HUES64 (cell line): ENCODE data around the gene FOXO1. TPM values are rescaled to one million over a fixed set of nuclear protein-coding genes. Genes with fewer than 3 reads are reported as not detected.
"Not testable (repeated sequence)": the region's sequence is repeated elsewhere in the genome, so short reads cannot be mapped to it uniquely, and the experiment has no call there.

Experiments
- H3K27ac ChIP-seq: 2 replicates; pipeline ENCODE4 v1.7.0; 2013; ENCODE audit warnings: low read depth, low read length, inconsistent platforms
- H3K27me3 ChIP-seq: 2 replicates; pipeline ENCODE4 v1.6.1; 2013; ENCODE audit warnings: mild to moderate bottlenecking, low read length; ENCODE audit not compliant: insufficient read depth
- H3K36me3 ChIP-seq: 2 replicates; pipeline ENCODE4 v1.6.1; 2013; ENCODE audit warnings: mild to moderate bottlenecking, low read length; ENCODE audit not compliant: insufficient read depth
- H3K4me1 ChIP-seq: 2 replicates; pipeline ENCODE4 v1.6.1; 2013; ENCODE audit warnings: mild to moderate bottlenecking, low read length, moderate library complexity; ENCODE audit not compliant: insufficient read depth
- H3K4me3 ChIP-seq: 2 replicates; pipeline ENCODE4 v1.5.1; 2013; ENCODE audit warnings: mild to moderate bottlenecking, low read length, moderate library complexity
- H3K9ac ChIP-seq: 2 replicates; pipeline ENCODE4 v1.6.1; 2013; ENCODE audit warnings: mild to moderate bottlenecking, low read depth, low read length
- H3K9me3 ChIP-seq: 2 replicates; pipeline ENCODE4 v1.6.1; 2013; ENCODE audit warnings: low read depth, low read length; ENCODE audit not compliant: insufficient read depth
- WGBS: fragments of 150-250, 120-280 bp; methylation state at CpG from one replicate; pipeline ENCODE4 v1.1.7; 2013; ENCODE audit warnings: missing lambda C conversion rate; 5-methylcytosine and 5-hydroxymethylcytosine counted together
- polyA plus RNA-seq, 2 experiments: library from polyadenylated mRNA; stranded (reverse); fragments of 50-300 nt; gene quantifications; one replicate each; pipeline ENCODE4 v1.2.3, GENCODE V29; 2013

FOXO1 gene
- 21.4 TPM for polyA plus RNA-seq (2013, experiment 1 of 2)
- 20.2 TPM for polyA plus RNA-seq (2013, experiment 2 of 2)

GRCh38 chr13:40666045-40666932, at the start of gene FOXO1:
Gene FOXO1, minus strand, starts transcription at chr13:40666641. Its CDS starts 429 bp downstream, at chr13:40666212.
- H3K27ac ChIP-seq, result peak within 1 kb of the TSS; percentile 78; the same call in 1 of the 2 replicates
- H3K9ac ChIP-seq, result peak within 1 kb of the TSS; percentile 74
- H3K9me3 ChIP-seq, result no peaks in the 10 kb centered on the region
- WGBS, result under 1% methylated on average over 102 of the region's 108 CpGs
- peaks cover 40% of the 10 kb centered on the region for H3K4me1 ChIP-seq
- H3K27me3 ChIP-seq, result peaks cover 14% of the 10 kb centered on the region; the same call in 1 of the 2 replicates
- H3K4me3 ChIP-seq, result peak within 1 kb of the TSS; percentile 91
- no peaks in the 10 kb centered on the region for H3K36me3 ChIP-seq

DNA sequence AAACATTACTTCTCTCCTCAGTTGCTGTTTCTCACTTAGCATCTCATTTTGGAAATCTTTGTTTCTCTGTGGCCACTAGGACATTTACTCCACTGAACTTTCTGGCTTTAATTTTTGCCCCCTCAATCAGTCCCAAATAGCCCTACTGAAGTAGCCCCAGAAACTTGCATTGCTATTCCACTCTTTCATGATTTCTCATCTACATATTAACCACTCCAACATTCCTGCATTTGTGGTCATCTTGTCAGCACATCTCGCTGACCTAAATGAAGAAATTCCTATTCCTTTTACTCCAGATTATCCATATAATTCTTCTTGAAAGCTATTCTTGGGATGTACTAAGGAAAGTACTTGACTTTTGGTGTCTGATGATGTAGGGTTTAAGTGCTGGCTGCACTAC, 48.0 kb upstream of the FOXO1 start:
- H3K27me3 ChIP-seq, H3K4me3 ChIP-seq, H3K9ac ChIP-seq, H3K4me1 ChIP-seq, H3K9me3 ChIP-seq, H3K27ac ChIP-seq, H3K36me3 ChIP-seq: not testable (repeated sequence)
- WGBS, result no CpG with 5 or more reads among the region's 1 CpG

DNA sequence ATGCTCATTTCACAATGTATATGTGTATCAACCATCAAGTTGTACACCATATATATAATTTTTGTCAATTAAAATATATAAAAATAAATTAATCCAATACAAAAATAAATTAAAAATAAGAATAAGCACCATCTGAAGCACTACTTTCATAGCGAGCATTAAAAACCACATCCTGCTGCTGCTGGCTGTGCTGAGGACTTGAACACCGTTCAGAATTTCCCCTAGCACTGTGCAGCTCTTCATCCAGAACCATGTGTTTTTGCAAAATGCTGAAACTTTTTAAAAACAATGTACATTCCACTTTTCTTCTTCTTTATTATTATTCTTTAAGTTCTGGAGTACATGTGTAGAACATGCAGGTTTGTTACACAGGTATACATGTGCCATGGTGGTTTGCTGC, 40.0 kb upstream of the FOXO1 start:
- no peak overlapping the region for H3K27ac ChIP-seq
- no peaks in the 10 kb centered on the region for H3K9me3 ChIP-seq
- H3K27me3 ChIP-seq, result no peaks in the 10 kb centered on the region
- no peak overlapping the region for H3K9ac ChIP-seq
- 93% methylated on average over 2 of the region's 2 CpGs for WGBS
- H3K36me3 ChIP-seq, result no peaks in the 10 kb centered on the region
- no peak overlapping the region for H3K4me3 ChIP-seq
- no peaks in the 10 kb centered on the region for H3K4me1 ChIP-seq

DNA sequence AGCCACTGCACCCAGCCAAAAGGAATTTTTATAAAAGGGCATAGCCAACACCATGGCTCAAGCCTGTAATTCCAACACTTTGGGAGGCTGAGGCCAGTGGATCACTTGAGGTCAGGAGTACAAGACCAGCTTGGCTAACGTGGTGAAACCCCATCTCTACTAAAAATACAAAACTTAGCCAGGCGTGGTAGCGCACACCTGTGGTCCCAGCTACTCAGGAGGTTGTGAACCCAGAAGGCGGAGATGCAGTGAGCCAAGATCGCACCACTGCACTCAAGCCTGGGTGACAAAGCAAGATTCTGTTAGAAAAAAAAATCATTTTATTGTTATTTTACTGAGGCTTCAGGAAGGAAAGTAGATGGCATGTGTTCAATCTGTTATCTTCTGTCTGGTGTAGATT, 31.3 kb upstream of the FOXO1 start:
- H3K9ac ChIP-seq, result no peak overlapping the region
- no peak overlapping the region for H3K27ac ChIP-seq
- 91% methylated on average over 5 of the region's 5 CpGs for WGBS
- H3K27me3 ChIP-seq, result no peaks in the 10 kb centered on the region
- no peaks in the 10 kb centered on the region for H3K9me3 ChIP-seq
- H3K36me3 ChIP-seq, result no peaks in the 10 kb centered on the region
- H3K4me1 ChIP-seq, result peaks cover 9% of the 10 kb centered on the region; the same call in 1 of the 2 replicates
- no peak overlapping the region for H3K4me3 ChIP-seq

- Histone ChIP-seq H3K27ac (no peak overlapping the region), H3K9me3 (no peaks in the 10 kb centered on the region), H3K36me3 (no peaks in the 10 kb centered on the region), H3K4me1 (peaks cover 9% of the 10 kb centered on the region; the same call in 1 of the 2 replicates), H3K27me3 (no peaks in the 10 kb centered on the region), H3K9ac (no peak overlapping the region), H3K4me3 (no peak overlapping the region)
- 93% methylated on average over 3 of the region's 4 CpGs for WGBS
These were observed 28.0 kb upstream of the FOXO1 start for GRCh38 chr13:40694426-40694825.

GRCh38 chr13:40692946-40693345, 26.5 kb upstream of the FOXO1 start:
- H3K27me3 ChIP-seq, result no peaks in the 10 kb centered on the region
- H3K4me1 ChIP-seq, result 0 out of 2 replicates have a peak, but pooled peaks cover 1% of the 10 kb centered on the region
- WGBS, result 95% methylated on average over 2 of the region's 2 CpGs

GRCh38 chr13:40688781-40689180, 22.3 kb upstream of the FOXO1 start:
- no peak overlapping the region for H3K4me3 ChIP-seq
- WGBS, result 96% methylated on average over 2 of the region's 3 CpGs
- H3K9ac ChIP-seq, result no peak overlapping the region
- no peaks in the 10 kb centered on the region for H3K36me3 ChIP-seq
- no peaks in the 10 kb centered on the region for H3K27me3 ChIP-seq
- no peaks in the 10 kb centered on the region for H3K4me1 ChIP-seq
- H3K27ac ChIP-seq, result no peak overlapping the region
- no peaks in the 10 kb centered on the region for H3K9me3 ChIP-seq

More at GRCh38 chr13:40692946-40693345, 26.5 kb upstream of the FOXO1 start:
- no peaks in the 10 kb centered on the region for H3K36me3 ChIP-seq
- no peak overlapping the region for H3K27ac ChIP-seq
- H3K9me3 ChIP-seq, result no peaks in the 10 kb centered on the region
- H3K4me3 ChIP-seq, result no peak overlapping the region
- no peak overlapping the region for H3K9ac ChIP-seq

DNA sequence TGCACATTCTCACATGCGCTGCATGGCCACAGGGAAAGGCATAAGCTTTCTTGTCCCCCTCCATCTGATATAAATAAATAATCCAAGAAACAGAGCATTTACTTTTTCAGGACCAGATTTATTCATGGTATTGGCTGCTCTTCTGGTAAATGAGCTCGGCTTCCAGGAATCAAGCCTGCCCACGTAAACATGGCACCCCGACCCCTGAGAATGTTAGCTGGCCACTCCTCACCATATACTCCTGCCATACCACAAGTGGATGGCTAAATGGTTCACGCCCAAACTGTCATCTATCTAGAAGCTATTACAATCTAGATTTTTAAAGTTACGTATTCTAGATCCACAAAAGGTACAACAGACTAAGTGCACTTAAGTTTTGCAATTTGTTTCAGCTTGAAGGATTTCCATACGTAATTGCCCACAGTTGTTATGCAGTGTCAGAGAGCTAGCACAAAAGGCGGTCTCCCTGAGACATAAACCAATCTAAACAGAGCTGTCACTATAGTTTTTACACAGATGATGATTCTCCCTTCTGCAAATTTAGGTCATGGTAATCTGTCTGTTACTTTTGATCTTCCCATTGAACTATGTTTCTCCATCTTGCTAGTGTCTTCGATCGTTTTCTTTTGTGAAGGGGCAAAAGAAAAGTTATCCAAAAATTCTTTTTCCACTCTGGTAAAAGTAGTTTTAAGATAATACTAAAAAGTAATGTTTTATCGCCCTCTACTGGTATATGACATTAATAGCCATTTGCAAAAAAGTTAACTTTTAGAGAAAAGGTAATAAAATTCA, 16.2 kb upstream of the FOXO1 start:
- Histone ChIP-seq H3K36me3 (no peaks in the 10 kb centered on the region), H3K4me3 (no peak overlapping the region), H3K9me3 (no peaks in the 10 kb centered on the region), H3K9ac (no peak overlapping the region), H3K27me3 (no peaks in the 10 kb centered on the region), H3K27ac (peak overlapping the region; percentile 76; the same call in 1 of the 2 replicates), H3K4me1 (peaks cover 30% of the 10 kb centered on the region)
- 66% methylated on average over 8 of the region's 11 CpGs for WGBS

DNA sequence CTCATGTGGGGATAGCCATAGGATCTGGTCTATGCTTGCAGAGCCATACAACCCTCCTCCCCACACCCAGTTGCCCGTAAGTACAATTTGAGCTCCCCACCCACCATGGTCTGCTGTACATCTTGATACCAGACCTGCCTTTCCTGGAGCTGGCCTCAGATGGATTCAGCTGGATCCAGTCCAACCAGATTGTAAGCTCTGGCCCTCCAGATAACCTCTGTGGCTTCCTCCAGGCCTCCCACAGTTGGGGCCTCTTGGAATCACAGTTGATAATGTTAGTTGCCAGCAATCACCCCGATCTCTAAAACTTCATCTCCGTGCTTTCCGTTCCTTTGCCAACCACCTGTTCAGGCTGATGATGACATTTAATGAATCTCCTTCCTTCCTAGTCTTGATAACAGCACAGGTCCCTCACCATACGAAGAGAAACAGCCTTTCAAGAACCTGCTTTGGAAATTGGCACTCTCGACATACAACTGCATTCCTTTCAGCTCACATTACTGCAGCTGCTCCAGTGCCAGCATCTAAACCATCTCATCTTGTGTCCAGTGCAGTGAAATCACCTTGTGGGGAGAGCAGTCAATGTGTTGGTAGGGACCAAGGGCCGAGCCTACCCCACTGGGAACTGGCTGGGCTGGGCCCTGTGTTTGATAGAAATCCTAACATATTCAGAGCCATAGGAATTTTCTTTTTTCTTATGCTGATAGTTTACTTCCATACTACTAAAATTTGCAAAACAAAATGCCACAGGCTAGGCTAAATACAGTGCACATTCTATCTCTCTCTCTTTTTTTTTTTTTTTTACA, 15.1 kb upstream of the FOXO1 start:
- Histone ChIP-seq H3K9me3 (no peaks in the 10 kb centered on the region), H3K27ac (peak overlapping the region; percentile 96), H3K36me3 (no peaks in the 10 kb centered on the region), H3K4me3 (peak overlapping the region; percentile 23), H3K4me1 (peaks cover 30% of the 10 kb centered on the region), H3K9ac (peak overlapping the region; percentile 23; the same call in 1 of the 2 replicates), H3K27me3 (no peaks in the 10 kb centered on the region)
- 65% methylated on average over 7 of the region's 7 CpGs for WGBS

DNA sequence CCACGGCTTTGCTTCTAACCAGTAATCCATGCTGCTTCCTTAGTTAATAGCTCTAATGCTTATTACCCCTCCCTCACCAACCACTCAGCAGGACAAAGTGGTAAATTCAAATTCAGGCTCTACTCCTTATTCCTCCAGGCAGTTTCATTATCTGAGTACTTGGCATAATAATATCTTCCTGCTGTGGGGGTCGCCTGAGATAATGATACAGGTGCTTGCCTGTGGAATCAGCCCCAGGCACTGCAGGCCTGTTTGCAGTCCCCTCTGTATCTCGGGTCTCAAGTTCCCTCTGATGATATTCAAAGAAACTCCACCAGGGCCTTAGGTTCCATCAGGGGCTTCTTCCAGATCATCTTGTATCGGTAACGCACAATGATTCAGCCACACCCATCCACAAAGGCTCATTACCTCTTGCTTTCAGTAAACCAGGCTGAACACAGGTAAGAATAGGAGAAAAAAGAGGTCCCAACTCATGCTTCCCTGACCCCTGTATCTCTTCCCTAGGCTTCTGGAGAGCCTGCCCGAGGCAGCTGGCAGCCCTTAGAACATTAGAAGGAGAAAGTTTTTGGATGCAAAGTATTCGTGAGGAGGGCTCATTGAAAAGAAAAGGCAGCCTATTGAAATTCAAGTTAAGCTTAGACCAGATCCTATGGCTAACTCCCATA, 14.3 kb upstream of the FOXO1 start:
- H3K9me3 ChIP-seq, result no peaks in the 10 kb centered on the region
- no peaks in the 10 kb centered on the region for H3K27me3 ChIP-seq
- no peaks in the 10 kb centered on the region for H3K36me3 ChIP-seq
- H3K4me1 ChIP-seq, result peaks cover 30% of the 10 kb centered on the region
- H3K9ac ChIP-seq, result peak overlapping the region; percentile 23; the same call in 1 of the 2 replicates
- peak overlapping the region; percentile 96 for H3K27ac ChIP-seq
- WGBS, result 2% methylated on average over 7 of the region's 7 CpGs
- peak overlapping the region; percentile 23 for H3K4me3 ChIP-seq
